GM12865 (cell line): ENCODE results near the gene CHST11.

Experiments
- DNase-seq: peaks from one replicate; pipeline ENCODE4 v3.0.0; 2010; ENCODE audit warnings: low read depth
- H3K4me3 ChIP-seq: 2 replicates; pipeline ENCODE4 v1.5.1; 2011; ENCODE audit warnings: mild to moderate bottlenecking, low read depth, low read length, control low read depth
- TF ChIP-seq, protein P1 (sequence below): IDR thresholded peaks from 2 replicates; pipeline ENCODE4 v1.5.1; 2011; ENCODE audit warnings: low read length, control low read depth, low read depth, inconsistent platforms; ENCODE audit not compliant: insufficient read depth; ENCODE audit errors: missing control alignments

The CHST11 gene

DNA sequence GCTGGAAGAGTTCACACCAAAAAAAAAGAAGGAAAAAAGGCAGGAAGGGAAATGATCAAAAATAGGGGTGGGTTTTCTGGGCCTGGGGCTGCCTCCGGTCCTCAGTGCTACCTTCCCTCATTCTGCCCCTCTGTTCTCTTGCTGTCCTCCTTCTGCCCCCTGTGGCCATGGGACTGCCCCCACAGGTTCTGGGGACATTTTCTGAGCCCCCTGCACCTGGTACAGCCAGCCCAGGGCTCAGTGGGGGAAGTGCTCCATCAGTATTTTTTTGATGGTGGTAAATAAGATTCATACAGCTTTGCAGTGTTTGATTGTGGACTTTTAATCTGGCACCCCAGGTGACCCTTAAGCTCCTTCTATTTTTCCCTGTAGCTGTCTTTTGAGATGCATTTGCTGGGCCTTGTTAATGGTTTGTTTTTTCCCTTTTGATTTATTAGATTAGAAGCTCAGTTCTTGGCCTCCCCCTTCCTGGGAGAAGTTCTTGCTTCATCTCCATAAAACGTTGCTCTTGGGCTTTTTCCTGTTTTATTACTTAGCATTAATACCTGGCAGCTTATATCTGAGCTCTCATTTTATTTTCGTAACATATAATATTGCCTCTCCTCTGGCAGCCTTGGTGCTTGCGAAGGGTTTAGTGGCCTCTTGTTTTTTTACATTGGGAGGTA, 43.1 kb downstream of the CHST11 start:
- TF ChIP-seq, protein P1, sequence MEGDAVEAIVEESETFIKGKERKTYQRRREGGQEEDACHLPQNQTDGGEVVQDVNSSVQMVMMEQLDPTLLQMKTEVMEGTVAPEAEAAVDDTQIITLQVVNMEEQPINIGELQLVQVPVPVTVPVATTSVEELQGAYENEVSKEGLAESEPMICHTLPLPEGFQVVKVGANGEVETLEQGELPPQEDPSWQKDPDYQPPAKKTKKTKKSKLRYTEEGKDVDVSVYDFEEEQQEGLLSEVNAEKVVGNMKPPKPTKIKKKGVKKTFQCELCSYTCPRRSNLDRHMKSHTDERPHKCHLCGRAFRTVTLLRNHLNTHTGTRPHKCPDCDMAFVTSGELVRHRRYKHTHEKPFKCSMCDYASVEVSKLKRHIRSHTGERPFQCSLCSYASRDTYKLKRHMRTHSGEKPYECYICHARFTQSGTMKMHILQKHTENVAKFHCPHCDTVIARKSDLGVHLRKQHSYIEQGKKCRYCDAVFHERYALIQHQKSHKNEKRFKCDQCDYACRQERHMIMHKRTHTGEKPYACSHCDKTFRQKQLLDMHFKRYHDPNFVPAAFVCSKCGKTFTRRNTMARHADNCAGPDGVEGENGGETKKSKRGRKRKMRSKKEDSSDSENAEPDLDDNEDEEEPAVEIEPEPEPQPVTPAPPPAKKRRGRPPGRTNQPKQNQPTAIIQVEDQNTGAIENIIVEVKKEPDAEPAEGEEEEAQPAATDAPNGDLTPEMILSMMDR: no peak
- no peak overlapping the region for H3K4me3 ChIP-seq
- no peak for DNase-seq

DNA sequence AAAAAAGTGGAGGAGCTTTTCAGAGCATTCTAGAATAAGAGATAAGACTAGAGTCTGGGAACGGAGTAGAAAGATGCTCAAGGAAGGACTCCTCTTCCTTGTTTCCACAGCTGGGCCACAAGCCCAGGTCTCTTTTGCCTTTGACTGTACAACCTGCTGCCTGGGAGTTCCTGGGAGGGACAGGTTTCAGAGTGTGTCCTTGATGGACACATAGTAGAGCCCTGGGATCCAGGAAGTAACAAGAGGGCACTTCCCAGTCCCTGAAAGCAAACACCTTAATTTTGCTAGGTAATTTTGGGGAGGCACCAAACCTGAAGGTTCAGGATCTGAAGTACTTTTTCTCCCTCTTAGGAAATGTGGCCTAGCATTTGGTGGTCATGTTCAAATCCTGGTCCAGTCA, 44.4 kb downstream of the CHST11 start:
- TF ChIP-seq, protein P1: no peak
- no peak overlapping the region for H3K4me3 ChIP-seq
- no peak for DNase-seq

- no peak for DNase-seq
- H3K4me3 ChIP-seq: no peak overlapping the region
- TF ChIP-seq, protein P1: no peak
Measured at GRCh38 chr12:104501660-104502059, 44.9 kb downstream of the CHST11 start.

DNA sequence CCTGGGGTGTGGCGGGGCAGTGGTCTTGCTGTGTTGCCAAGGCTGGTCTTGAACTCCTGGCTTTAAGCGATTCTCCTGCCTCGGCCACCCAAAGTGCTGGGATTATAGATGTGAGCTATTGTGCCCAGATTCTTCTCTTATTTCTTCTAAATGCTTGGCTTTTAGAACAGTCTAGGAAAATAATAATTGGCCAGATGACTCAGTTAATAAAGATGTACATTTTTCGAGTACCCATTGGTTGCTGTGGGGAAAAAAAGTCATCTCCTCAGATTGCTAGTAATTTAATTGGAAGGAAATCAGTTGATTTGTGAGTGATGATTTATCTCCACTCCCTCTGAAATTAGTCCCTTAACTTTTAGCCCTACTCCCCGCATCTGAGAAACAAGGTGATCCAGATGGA, 45.5 kb downstream of the CHST11 start:
- no peak for DNase-seq
- H3K4me3 ChIP-seq: no peak overlapping the region
- TF ChIP-seq, protein P1: no peak

- no peak for DNase-seq
- TF ChIP-seq, protein P1: no peak
- no peak overlapping the region for H3K4me3 ChIP-seq
Measured at GRCh38 chr12:104502638-104503037, 45.9 kb downstream of the CHST11 start.

DNA sequence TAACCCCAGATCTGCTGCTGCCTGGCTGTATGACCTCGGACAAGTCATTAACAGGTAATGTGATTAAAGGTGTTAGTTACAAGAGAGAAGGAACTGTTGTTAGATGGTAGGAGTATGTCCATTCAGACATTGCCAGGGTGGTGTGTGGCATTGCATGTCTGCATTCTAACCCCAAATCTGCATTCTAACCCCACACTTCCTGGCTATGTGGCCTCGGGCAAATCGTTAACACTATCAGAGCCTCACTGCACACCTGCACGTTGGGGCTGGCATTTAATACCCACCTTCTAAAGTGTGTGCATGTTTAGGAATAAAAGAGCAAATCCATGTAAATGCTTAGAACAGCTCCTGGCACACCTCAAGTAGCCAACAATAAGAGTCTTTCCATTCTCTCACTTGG, 46.4 kb downstream of the CHST11 start:
- H3K4me3 ChIP-seq: no peak overlapping the region
- TF ChIP-seq, protein P1: no peak
- no peak for DNase-seq

GRCh38 chr12:104504146-104504545, 47.4 kb downstream of the CHST11 start:
- H3K4me3 ChIP-seq: no peak overlapping the region
- DNase-seq: no peak
- TF ChIP-seq, protein P1: no peak
